ENCODE measurements around the gene CFHR2.

Gene CFHR2

DNA sequence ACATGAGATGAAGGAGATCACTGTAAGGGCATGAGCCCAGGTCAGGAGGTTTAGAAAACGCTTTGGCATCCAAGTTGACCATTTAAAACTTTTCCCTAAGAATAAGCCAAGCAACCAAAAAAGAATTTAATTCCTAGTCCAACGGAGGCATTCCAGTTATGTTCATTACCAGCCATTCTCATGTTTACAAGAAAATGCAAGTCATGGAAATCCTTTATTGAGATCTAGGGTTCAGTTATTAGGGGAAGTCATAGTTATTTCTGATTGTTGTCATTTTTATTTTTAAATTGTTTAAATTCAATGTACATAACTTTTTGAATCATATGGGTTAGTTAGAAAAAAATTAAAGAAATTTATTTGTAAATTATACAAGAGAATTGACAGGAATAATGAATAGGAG is 58.3 kb downstream of the CFHR2 start:
- DNase-seq (ENCODE audit: low read depth, low spot score): no peak

- DNase-seq (ENCODE audit: low read depth, low spot score): no peak
Observed at GRCh38 chr1:197003132-197003531, 59.6 kb downstream of the CFHR2 start.

GRCh38 chr1:197008861-197009260 is 65.3 kb downstream of the CFHR2 start:
- no peak for DNase-seq (ENCODE audit: low read depth, low spot score)

All from ELF-1 (cell line).